AG04450 (cell line): ENCODE data around the gene ATM. TPM values are rescaled to one million over a fixed set of nuclear protein-coding genes. Genes with fewer than 3 reads are reported as not detected.

Experiments used
- CTCF ChIA-PET: fragments of 300-600, 350-600 bp; formaldehyde crosslinking; extraction: SDS; loops from one replicate; lab custom pipeline; 2022; ENCODE audit warnings: antibody characterized with exemption, inconsistent platforms; lab: Charles Lee
- POLR2A ChIA-PET: fragments of 350-600 bp; formaldehyde crosslinking; extraction: SDS; loops from one replicate; lab custom pipeline; 2021; ENCODE audit warnings: antibody characterized with exemption, inconsistent platforms; lab: Yijun Ruan, JAX
- DNase-seq: peaks from one replicate; pipeline ENCODE4 v3.0.0-alpha.2; 2011; ENCODE audit warnings: low read depth, low spot score
- H3K27ac ChIP-seq: one replicate; pipeline ENCODE4 v1.5.1; 2012; ENCODE audit warnings: low read depth, low read length, control low read depth
- H3K27me3 ChIP-seq: one replicate; pipeline ENCODE4 v1.6.0; 2012; ENCODE audit warnings: low read length; ENCODE audit not compliant: control insufficient read depth, insufficient read depth
- H3K4me3 ChIP-seq: 2 replicates; pipeline ENCODE4 v1.5.1; 2011; ENCODE audit warnings: mild to moderate bottlenecking, low read depth, low read length, control low read depth
- H3K9me3 ChIP-seq: 2 replicates; pipeline ENCODE4 v1.5.1; 2012; ENCODE audit warnings: low read length; ENCODE audit not compliant: control insufficient read depth, insufficient read depth
- CTCF ChIP-seq: IDR thresholded peaks from 2 replicates; pipeline ENCODE4 v1.5.1; 2011; ENCODE audit warnings: low read depth, low read length, control low read depth, inconsistent platforms
- polyA plus RNA-seq: library from polyadenylated mRNA; depleted of rRNA; stranded (reverse); fragments of >200 nt; gene quantifications from 2 replicates; pipeline ENCODE4 v1.2.3, GENCODE V29; 2011

Gene ATM
- polyA plus RNA-seq, 1 experiment: 53.2 TPM

- ChIA-PET POLR2A (interaction anchor here (2.0 kb wide), 1 partner anchor 212 kb away, joined by 4 read pairs; the partner anchor contains the start of gene CUL5), CTCF (interaction anchor here (0.6 to 1.0 kb wide), 2 partner anchors 212 to 368 kb away, joined by 3 read pairs; partner anchors contain the start of gene CUL5)
- no peak for DNase-seq
- Histone ChIP-seq H3K4me3 (peak overlapping the region; percentile 86), H3K27me3 (no peaks in the 10 kb centered on the region), H3K27ac (no peak overlapping the region), H3K9me3 (no peaks in the 10 kb centered on the region)
- no peak for TF ChIP-seq CTCF
Observed at GRCh38 chr11:108221371-108221770, 1.5 kb upstream of the ATM start.

DNA sequence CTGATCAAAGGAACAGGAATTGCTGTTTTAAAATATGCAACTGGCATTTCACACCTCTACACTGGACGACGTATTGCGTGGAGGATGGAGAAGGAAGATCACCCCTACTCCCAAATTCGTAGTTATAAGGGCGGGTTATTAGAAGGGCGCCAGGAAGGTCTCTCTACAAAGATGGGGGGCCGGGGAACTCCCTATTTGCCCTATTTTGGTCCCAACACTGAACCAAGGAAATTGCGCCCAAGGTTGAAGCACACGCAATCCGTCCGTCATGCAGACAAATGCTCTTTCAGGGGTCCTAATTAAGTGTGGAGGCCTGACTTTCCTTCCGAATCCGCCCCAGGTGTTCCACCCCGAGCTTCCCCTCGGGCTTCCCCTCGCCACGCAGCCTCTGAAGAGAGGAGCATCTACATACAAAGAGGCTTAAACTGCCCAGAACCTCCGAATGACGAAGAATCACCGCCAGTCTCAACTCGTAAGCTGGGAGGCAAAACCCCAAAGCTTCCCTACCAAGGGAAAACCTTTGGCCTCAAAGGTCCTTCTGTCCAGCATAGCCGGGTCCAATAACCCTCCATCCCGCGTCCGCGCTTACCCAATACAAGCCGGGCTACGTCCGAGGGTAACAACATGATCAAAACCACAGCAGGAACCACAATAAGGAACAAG is 825 bp upstream of the ATM start:
- CTCF ChIA-PET: interaction anchor here (0.6 to 2.4 kb wide), 7 partner anchors 9 to 431 kb away, joined by 3 to 9 read pairs (median 3); no protein-coding TSS in a partner anchor
- Histone ChIP-seq H3K9me3 (no peaks in the 10 kb centered on the region), H3K27ac (peak overlapping the region; percentile 90), H3K4me3 (peak overlapping the region; percentile 86), H3K27me3 (no peaks in the 10 kb centered on the region)
- POLR2A ChIA-PET: interaction anchor here (0.6 to 2.0 kb wide), 4 partner anchors 62 to 264 kb away, joined by 3 to 4 read pairs (median 4); partner anchors contain the start of gene CUL5
- TF ChIP-seq CTCF: no peak
- DNase-seq: no peak

DNA sequence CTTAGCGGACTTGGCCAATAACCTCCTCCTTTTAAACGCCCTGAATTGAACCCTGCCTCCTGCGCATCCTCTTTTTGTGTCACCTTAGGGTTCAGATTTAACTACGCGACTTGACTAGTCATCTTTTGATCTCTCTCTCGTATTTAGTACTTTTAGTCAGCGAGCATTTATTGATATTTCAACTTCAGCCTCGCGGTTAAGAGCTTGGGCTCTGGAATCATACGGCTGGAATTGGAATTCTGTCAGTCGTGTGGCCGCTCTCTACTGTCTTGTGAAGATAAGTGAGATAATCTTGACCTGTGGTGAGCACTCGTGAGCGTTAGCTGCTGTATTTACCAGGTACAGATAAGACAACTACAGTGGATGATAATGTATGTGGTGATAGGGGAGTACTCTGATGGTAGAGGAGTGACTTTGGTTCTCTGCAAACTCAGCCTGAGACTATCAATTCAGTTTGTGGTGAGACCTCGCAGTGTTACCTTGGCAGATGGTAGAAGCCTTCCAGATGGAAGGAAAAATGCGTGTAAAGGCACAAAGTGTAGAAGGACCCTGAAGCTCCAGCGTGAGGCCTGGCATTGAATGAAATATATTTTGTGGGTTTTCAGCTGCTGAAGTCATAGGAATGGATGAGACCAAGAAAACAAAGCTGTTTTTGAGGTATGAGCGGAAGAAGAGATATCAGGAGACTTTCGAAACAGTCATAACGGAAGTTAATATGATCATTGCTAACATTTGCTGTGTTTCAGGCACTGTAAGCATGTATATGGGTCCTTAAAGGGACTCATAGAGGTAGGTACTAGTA is 682 bp downstream of the ATM start:
- no peaks in the 10 kb centered on the region for H3K27me3 ChIP-seq
- ChIA-PET CTCF (interaction anchor here (0.5 to 2.4 kb wide), 14 partner anchors 10 to 430 kb away, joined by 3 to 9 read pairs (median 4); partner anchors contain the start of gene CUL5), POLR2A (interaction anchor here (0.9 to 2.0 kb wide), 3 partner anchors 13 to 441 kb away, joined by 3 to 5 read pairs (median 4); partner anchors contain the start of genes CUL5 and DDX10)
- H3K4me3 ChIP-seq: peak overlapping the region; percentile 84
- no peaks in the 10 kb centered on the region for H3K9me3 ChIP-seq
- no peak for TF ChIP-seq CTCF
- H3K27ac ChIP-seq: peak overlapping the region; percentile 96
- no peak for DNase-seq

DNA sequence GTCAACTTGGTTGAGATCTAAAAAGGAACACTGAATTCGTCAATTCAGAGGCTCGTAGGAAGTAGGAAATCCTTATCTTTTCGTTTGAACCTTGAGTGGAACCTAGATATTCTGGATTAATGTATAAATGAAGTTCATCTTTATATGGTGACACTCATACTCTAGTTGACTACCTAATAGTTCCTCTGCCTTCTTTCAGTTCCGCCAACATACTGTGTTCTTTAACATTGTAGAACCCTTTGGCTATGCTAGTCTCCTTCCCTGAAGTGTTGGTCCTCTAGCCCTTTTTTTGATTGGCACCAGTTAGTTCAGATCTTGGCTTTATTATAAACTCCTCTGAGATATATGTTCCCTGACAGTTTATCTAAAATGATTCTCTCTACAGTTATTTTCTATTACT is 1.5 kb downstream of the ATM start:
- CTCF ChIA-PET: interaction anchor here (2.0 to 2.4 kb wide), 2 partner anchors 12 to 106 kb away, joined by 6 to 9 read pairs; no protein-coding TSS in a partner anchor

More for the DNA sequence above, 1.5 kb downstream of the ATM start:
- Histone ChIP-seq H3K9me3 (no peaks in the 10 kb centered on the region), H3K27ac (no peak overlapping the region), H3K27me3 (no peaks in the 10 kb centered on the region), H3K4me3 (peak overlapping the region; percentile 84)
- POLR2A ChIA-PET: no interaction called here
- TF ChIP-seq CTCF: no peak
- no peak for DNase-seq
